ENCODE data around the gene USP17L5. TPM values are rescaled to one million over a fixed set of nuclear protein-coding genes. Genes with fewer than 3 reads are reported as not detected.
"Not testable (repeated sequence)": the region's sequence is repeated elsewhere in the genome, so short reads cannot be mapped to it uniquely, and the experiment has no call there.

The USP17L5 gene
- total and polyA plus RNA-seq, 2 donors from 2014 or later = not detected

- no peak overlapping the region for H3K4me3 ChIP-seq (ENCODE audit: low read length in 3 of 3)
- TF ChIP-seq, protein P1, sequence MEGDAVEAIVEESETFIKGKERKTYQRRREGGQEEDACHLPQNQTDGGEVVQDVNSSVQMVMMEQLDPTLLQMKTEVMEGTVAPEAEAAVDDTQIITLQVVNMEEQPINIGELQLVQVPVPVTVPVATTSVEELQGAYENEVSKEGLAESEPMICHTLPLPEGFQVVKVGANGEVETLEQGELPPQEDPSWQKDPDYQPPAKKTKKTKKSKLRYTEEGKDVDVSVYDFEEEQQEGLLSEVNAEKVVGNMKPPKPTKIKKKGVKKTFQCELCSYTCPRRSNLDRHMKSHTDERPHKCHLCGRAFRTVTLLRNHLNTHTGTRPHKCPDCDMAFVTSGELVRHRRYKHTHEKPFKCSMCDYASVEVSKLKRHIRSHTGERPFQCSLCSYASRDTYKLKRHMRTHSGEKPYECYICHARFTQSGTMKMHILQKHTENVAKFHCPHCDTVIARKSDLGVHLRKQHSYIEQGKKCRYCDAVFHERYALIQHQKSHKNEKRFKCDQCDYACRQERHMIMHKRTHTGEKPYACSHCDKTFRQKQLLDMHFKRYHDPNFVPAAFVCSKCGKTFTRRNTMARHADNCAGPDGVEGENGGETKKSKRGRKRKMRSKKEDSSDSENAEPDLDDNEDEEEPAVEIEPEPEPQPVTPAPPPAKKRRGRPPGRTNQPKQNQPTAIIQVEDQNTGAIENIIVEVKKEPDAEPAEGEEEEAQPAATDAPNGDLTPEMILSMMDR (IDR thresholded peaks at IDR 0.05; ENCODE audit: borderline replicate concordance, extremely low read depth, insufficient read depth) = no peak
- H3K27me3 ChIP-seq (ENCODE audit: control insufficient read depth, insufficient read depth, low read length) = no peaks in the 10 kb centered on the region
- no peak for DNase-seq
- intact Hi-C loops (cut with DNase I) = no loop called here
- no peaks in the 10 kb centered on the region for H3K9me3 ChIP-seq (ENCODE audit: control insufficient read depth in 2 of 3, insufficient read depth in 1 of 3, low read length in 3 of 3)
- H3K36me3 ChIP-seq (ENCODE audit: control insufficient read depth in 2 of 3, insufficient read depth in 3 of 3, low read length in 3 of 3) = no peaks in the 10 kb centered on the region
- no peak for FAIRE-seq
- H3K9ac ChIP-seq (ENCODE audit: low read length in 3 of 3) = no peak overlapping the region
- no peaks in the 10 kb centered on the region for H3K4me1 ChIP-seq (ENCODE audit: control insufficient read depth in 2 of 3, insufficient read depth in 2 of 3, low read depth in 1 of 3, low read length in 3 of 3)
- H3K27ac ChIP-seq (ENCODE audit: low read depth in 2 of 2, low read length in 2 of 2) = no peak overlapping the region
These were observed 44.9 kb downstream of the USP17L5 start for GRCh38 chr4:9384126-9384525.

DNA sequence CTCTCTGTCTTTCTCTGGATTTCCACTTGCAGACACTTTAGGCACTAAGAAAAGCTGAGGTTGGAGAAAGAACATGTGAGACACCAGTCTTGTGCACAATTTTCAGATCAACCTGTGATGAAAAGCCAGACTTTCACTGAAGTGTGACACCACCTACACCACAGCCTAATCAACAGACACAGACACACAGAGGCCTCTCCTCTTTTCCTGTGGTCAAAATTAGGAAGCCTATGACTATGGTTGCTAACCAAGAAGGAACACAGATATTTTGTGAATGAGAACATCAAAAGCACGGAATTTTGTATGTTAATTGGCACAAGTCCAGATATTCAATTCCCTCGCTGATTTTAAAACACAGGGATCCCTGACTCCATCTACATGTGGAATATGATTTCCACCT, 49.8 kb downstream of the USP17L5 start:
- FAIRE-seq; H3K27ac ChIP-seq (ENCODE audit: low read depth in 2 of 2, low read length in 2 of 2); intact Hi-C loops (cut with DNase I): not testable (repeated sequence)

More for the DNA sequence above, 49.8 kb downstream of the USP17L5 start:
- H3K4me3 ChIP-seq (ENCODE audit: low read length in 3 of 3); DNase-seq; H3K4me1 ChIP-seq (ENCODE audit: control insufficient read depth in 2 of 3, insufficient read depth in 2 of 3, low read depth in 1 of 3, low read length in 3 of 3); H3K9me3 ChIP-seq (ENCODE audit: control insufficient read depth in 2 of 3, insufficient read depth in 1 of 3, low read length in 3 of 3); H3K9ac ChIP-seq (ENCODE audit: low read length in 3 of 3); H3K36me3 ChIP-seq (ENCODE audit: control insufficient read depth in 2 of 3, insufficient read depth in 3 of 3, low read length in 3 of 3); H3K27me3 ChIP-seq (ENCODE audit: control insufficient read depth, insufficient read depth, low read length): not testable (repeated sequence)

Other genes with a start within 250 kb of the USP17L5 start
- not detected for gene FAM90A26, start 169.0 kb upstream of the USP17L5 start, total RNA-seq
- not detected for gene FAM90A26, start 169.0 kb upstream of the USP17L5 start, polyA plus RNA-seq (ENCODE audit: insufficient read depth, low read depth, low replicate concordance)
- not detected for gene USP17L10, start 128.7 kb upstream of the USP17L5 start, total RNA-seq
- gene USP17L10, start 128.7 kb upstream of the USP17L5 start, polyA plus RNA-seq (ENCODE audit: insufficient read depth, low read depth, low replicate concordance) = not detected
- not detected for gene USP17L11, start 124.0 kb upstream of the USP17L5 start, total RNA-seq
- gene USP17L11, start 124.0 kb upstream of the USP17L5 start, polyA plus RNA-seq (ENCODE audit: insufficient read depth, low read depth, low replicate concordance) = not detected
- not detected for gene USP17L12, start 119.3 kb upstream of the USP17L5 start, total RNA-seq
- gene USP17L12, start 119.3 kb upstream of the USP17L5 start, polyA plus RNA-seq (ENCODE audit: insufficient read depth, low read depth, low replicate concordance) = not detected
- gene USP17L13, start 114.5 kb upstream of the USP17L5 start, total RNA-seq = not detected
- gene USP17L13, start 114.5 kb upstream of the USP17L5 start, polyA plus RNA-seq (ENCODE audit: insufficient read depth, low read depth, low replicate concordance) = not detected
- not detected for gene USP17L15, start 105.0 kb upstream of the USP17L5 start, total RNA-seq
- gene USP17L15, start 105.0 kb upstream of the USP17L5 start, polyA plus RNA-seq (ENCODE audit: insufficient read depth, low read depth, low replicate concordance) = not detected
- 0.41 TPM for gene USP17L17, start 95.5 kb upstream of the USP17L5 start, total RNA-seq
- not detected for gene USP17L17, start 95.5 kb upstream of the USP17L5 start, polyA plus RNA-seq (ENCODE audit: insufficient read depth, low read depth, low replicate concordance)
- not detected for gene USP17L18, start 90.8 kb upstream of the USP17L5 start, total RNA-seq
- gene USP17L18, start 90.8 kb upstream of the USP17L5 start, polyA plus RNA-seq (ENCODE audit: insufficient read depth, low read depth, low replicate concordance) = not detected
- gene USP17L19, start 86.0 kb upstream of the USP17L5 start, total RNA-seq = not detected
- gene USP17L19, start 86.0 kb upstream of the USP17L5 start, polyA plus RNA-seq (ENCODE audit: insufficient read depth, low read depth, low replicate concordance) = not detected
- not detected for gene USP17L20, start 81.3 kb upstream of the USP17L5 start, total RNA-seq
- not detected for gene USP17L20, start 81.3 kb upstream of the USP17L5 start, polyA plus RNA-seq (ENCODE audit: insufficient read depth, low read depth, low replicate concordance)
- gene USP17L21, start 76.5 kb upstream of the USP17L5 start, total RNA-seq = not detected
- not detected for gene USP17L21, start 76.5 kb upstream of the USP17L5 start, polyA plus RNA-seq (ENCODE audit: insufficient read depth, low read depth, low replicate concordance)
- gene USP17L22, start 71.8 kb upstream of the USP17L5 start, total RNA-seq = not detected
- gene USP17L22, start 71.8 kb upstream of the USP17L5 start, polyA plus RNA-seq (ENCODE audit: insufficient read depth, low read depth, low replicate concordance) = not detected
- not detected for gene USP17L24, start 14.2 kb upstream of the USP17L5 start, total RNA-seq
- not detected for gene USP17L24, start 14.2 kb upstream of the USP17L5 start, polyA plus RNA-seq (ENCODE audit: insufficient read depth, low read depth, low replicate concordance)
- gene USP17L25, start 9.5 kb upstream of the USP17L5 start, total RNA-seq = not detected
- not detected for gene USP17L25, start 9.5 kb upstream of the USP17L5 start, polyA plus RNA-seq (ENCODE audit: insufficient read depth, low read depth, low replicate concordance)
- gene USP17L26, start 4.7 kb upstream of the USP17L5 start, total RNA-seq = not detected
- not detected for gene USP17L26, start 4.7 kb upstream of the USP17L5 start, polyA plus RNA-seq (ENCODE audit: insufficient read depth, low read depth, low replicate concordance)
- gene USP17L27, start 4.7 kb downstream of the USP17L5 start, total RNA-seq = not detected
- not detected for gene USP17L27, start 4.7 kb downstream of the USP17L5 start, polyA plus RNA-seq (ENCODE audit: insufficient read depth, low read depth, low replicate concordance)
- gene USP17L28, start 9.5 kb downstream of the USP17L5 start, total RNA-seq = not detected
- gene USP17L28, start 9.5 kb downstream of the USP17L5 start, polyA plus RNA-seq (ENCODE audit: insufficient read depth, low read depth, low replicate concordance) = not detected
- not detected for gene USP17L29, start 14.2 kb downstream of the USP17L5 start, total RNA-seq
- not detected for gene USP17L29, start 14.2 kb downstream of the USP17L5 start, polyA plus RNA-seq (ENCODE audit: insufficient read depth, low read depth, low replicate concordance)
- not detected for gene USP17L30, start 23.7 kb downstream of the USP17L5 start, total RNA-seq
- gene USP17L30, start 23.7 kb downstream of the USP17L5 start, polyA plus RNA-seq (ENCODE audit: insufficient read depth, low read depth, low replicate concordance) = not detected
- not detected for gene DEFB131A, start 105.0 kb downstream of the USP17L5 start, total RNA-seq
- gene DEFB131A, start 105.0 kb downstream of the USP17L5 start, polyA plus RNA-seq (ENCODE audit: insufficient read depth, low read depth, low replicate concordance) = not detected

Measured in kidney (tissue), 14 donors.